ENCODE measurements around the gene PRKCZ.

The PRKCZ gene

GRCh38 chr1:2070016-2070415, 19.8 kb downstream of the PRKCZ start:
- no peak for DNase-seq

GRCh38 chr1:2070800-2071530, 20.8 kb downstream of the PRKCZ start:
- no peak for DNase-seq

- DNase-seq, result no peak
These were observed 22.0 kb downstream of the PRKCZ start for GRCh38 chr1:2072109-2072806.

- no peak for DNase-seq
These were observed 22.7 kb downstream of the PRKCZ start for GRCh38 chr1:2072891-2073290.

GRCh38 chr1:2073382-2074230, 23.4 kb downstream of the PRKCZ start:
- DNase-seq, result no peak

DNA sequence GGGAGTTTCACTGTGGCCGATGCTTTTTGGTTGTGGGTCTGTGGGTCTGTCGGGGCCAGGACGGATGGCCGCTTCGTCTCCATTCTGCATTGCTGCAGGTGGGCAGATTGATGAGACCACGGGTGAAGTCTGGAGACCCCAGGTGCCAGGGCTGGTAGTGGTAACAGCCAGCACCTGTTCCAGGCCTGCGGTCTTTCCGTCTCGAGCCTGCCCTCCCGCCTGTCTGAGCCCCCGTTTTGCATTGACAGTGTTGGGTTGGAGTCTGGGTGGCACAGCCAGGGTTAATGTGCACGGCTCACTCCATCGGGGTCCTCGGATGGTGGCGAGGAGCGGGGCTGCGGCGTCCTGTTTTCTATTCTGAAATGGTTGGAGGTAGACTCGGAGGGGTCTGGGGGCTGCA, 24.2 kb downstream of the PRKCZ start:
- no peak for DNase-seq

DNA sequence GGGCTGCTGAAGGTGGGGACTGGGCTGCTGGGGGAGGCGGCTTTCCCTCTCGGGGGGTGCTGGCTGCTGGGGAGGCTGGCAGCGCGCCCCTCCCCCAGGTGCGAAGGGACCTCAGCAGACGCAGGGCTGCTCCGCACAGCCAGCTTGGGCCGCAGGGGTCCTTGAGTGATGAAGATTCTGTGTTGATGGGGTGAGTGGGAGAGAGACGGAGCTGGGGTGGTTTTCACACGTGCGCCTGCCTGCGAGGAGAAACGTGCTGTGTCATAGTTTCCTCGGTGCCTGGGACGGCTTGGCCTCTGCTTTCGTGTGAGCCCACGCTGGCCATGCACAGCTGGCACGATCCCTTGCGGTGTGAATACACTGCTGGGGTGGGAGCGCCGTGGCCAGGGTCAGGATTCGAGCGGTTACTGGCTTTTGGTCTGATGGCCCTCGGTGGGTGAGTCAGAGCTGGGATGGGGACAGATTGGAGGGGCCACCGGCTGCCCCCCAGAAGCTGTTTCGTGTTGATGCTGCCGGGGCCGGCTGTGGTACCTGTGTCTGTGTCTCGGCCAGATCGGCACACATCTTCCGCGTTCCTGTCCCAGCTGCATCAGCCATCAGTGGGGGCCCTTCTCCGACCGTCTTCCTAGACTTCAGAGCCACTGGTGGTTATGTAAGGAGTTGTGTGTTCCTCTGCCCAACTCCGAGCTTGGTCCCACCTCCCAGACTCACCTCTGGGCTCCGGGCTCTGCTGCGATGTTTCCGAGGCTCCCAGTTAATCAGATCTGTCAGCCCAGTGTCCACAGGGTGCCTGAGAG, 24.9 kb downstream of the PRKCZ start:
- DNase-seq, result no peak

GRCh38 chr1:2076826-2077225, 26.6 kb downstream of the PRKCZ start:
- DNase-seq, result no peak

DNA sequence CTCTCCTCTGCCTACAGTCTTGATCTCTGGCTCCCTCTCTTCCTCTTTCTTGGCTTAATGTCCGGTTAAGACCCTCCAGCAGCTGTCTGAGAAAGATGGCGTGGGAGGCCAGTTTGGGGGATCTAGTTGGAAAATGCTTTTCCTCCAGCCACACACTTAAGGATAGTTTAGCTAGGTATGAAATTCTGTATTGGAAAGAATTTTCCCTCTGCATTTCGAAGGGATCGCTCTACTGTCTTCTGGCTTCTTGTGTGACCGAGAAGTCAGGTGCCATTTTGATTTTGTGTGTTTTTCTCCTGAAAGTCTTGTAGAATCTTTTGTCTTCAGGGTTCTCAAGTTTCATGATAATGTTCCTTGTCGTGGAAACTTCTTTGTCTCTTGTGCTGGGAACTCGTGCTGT, 28.0 kb downstream of the PRKCZ start:
- DNase-seq, result no peak

DNA sequence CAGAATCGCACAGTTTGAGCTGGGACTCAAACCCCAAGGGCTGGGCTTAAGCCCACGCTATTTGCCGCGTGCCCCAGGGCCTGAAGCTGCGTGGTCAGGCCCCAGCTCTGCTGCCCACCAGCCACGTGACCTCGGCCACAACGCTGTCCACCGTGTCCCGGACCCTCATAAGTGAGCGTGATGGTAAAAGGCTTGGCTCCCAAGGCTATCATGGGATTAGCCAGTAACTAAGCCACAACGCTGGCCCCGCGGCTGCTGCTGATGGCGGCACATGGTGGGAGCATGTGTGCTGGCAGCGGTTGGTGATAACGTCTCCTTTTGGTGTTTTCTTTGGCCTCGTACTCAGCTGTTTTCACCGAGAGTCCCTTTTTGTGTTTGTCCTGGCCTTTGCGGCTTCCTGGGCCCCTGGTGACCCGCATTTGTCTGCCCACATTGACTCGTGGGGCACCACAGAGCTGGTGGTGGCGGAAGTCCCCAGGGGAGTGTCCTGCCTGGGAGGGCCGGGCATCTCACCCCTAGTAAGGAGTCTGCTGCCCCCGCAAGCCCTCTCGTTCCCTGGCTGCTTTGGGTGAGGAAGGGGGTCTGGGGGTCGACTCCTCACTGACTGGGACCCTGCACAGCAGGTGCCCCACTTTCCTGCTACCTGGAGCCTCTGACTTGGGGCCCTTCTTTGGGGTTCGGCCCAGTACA, 29.3 kb downstream of the PRKCZ start:
- no peak for DNase-seq

GRCh38 chr1:2080140-2080539, 29.9 kb downstream of the PRKCZ start:
- no peak for DNase-seq

DNA sequence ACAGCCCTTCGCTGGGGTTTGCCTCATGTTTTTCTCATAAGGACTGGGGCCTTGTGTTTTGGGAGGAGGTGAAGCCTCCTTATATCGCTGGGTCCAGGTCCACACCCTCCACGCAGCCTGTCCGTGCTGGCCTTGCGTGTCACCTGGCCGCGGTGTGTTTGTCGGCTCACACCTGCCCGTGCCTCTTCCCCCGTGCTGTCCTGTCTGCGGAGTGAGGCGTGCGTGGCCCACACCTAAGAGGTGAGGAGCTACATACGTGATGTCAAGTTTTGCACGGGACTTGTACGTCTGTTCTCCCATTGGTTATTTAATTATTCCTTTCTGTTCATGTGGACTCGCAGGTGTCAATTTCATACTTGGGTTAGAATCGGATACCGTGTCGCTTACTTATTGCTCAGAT, 30.7 kb downstream of the PRKCZ start:
- no peak for DNase-seq

GRCh38 chr1:2081326-2081885, 31.2 kb downstream of the PRKCZ start:
- DNase-seq, result no peak

- DNase-seq, result no peak
These were observed 31.9 kb downstream of the PRKCZ start for GRCh38 chr1:2082064-2082463.

DNA sequence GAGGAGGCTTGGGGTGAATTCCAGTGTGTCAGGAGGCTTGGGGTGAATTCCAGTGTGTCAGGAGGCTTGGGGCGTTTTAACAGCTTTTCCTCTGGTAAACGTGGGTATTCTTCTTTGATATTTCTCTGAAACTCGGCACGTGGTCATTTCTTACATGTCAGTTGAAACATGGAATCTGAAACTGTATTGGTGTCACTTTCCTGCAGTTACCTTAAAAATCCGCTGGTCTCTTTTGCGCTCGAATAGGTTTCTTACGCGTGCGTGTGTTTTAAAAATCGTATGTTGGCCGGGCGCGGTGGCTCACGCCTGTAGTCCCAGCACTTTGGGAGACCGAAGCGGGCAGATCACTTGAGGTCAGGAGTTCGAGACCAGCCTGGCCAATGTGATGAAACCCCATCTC, 33.5 kb downstream of the PRKCZ start:
- DNase-seq, result no peak

- no peak for DNase-seq
These were observed 34.1 kb downstream of the PRKCZ start for GRCh38 chr1:2084306-2084705.

- no peak for DNase-seq
These were observed 34.9 kb downstream of the PRKCZ start for GRCh38 chr1:2085080-2085479.

- no peak for DNase-seq
These were observed 36.4 kb downstream of the PRKCZ start for GRCh38 chr1:2086446-2087078.

DNA sequence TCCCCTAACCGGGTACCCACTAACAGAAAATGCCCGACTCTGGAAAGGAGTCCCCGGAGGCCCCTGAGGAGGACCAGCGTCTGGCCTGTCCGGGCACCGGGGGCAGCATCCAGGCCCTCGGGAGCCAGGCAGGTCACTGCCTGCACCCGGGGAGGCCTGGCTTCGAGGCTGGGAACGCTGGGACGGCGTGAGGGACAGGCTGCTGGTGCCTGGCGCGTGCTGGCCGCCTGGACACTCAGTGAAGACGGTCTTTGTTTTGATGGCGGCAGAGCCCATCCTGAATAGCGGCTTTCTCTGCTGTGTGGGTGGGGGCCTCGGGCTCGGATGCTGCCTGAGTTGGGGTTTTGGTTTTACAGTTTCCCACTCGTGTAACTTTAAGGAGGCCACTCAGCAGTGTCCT, 37.6 kb downstream of the PRKCZ start:
- no peak for DNase-seq

DNA sequence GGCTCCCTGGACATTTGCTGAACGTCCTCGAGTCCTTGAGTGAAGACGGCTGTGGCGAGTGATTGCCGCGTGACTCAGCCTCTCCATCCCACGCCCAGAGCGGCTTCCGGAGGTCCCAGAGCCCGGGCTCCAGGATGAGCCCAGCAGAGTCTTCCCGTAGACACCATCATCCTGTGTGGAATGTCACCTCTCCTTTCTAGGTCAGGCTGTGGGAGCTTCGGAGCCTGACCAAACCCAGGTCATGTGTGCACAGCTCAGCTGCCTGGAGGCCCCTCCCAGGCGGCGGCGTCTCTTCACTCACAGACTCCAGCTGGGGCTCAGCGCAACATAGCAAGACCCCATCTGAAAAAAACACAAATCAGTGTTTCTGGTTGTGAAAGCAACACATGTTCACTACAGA, 38.2 kb downstream of the PRKCZ start:
- no peak for DNase-seq

DNA sequence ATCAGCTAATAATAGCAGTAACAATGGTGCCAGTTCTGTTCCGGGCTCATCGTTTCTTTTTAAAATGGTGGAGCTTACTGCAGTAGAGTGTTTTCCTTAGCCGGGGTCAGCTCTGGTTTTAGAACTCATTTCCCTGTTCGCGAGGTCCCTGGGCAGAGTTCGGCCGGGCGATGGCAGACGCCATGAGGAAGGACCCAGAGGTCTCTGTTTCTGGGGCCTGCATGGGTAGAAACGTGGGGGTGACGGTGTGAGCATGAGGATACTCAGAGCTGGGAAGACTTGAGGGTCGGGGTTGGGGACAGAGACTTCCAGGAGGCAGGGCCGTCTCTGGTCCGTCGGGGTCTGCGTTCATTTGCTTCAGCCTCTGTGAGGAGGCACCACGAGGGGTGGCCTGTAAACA, 38.8 kb downstream of the PRKCZ start:
- DNase-seq, result no peak
